Left lung (tissue), 10 donors: Measurements from ENCODE around the gene JADE2. TPM values are rescaled to one million over a fixed set of nuclear protein-coding genes. Genes with fewer than 3 reads are reported as not detected.
"Not testable (repeated sequence)": the region's sequence is repeated elsewhere in the genome, so short reads cannot be mapped to it uniquely, and the experiment has no call there.

Experiments used
- ATAC-seq: fragments of 200-7000 bp; cut with Tn5 transposase; one replicate; pipeline ENCODE4 v1.9.1; 2020; ENCODE audit warnings: moderate library complexity
- DNase-seq, 4 donors: peaks; one replicate each; pipeline ENCODE4 v3.0.0-alpha.2; 2013 to 2020
- H3K27ac ChIP-seq, 2 donors: fragments of 200-600 bp; sonication (generic) in 1 of 2; one replicate each; pipeline versions ENCODE4 v1.5.0 to v1.8.0; 2020 to 2021
- H3K27me3 ChIP-seq, 2 donors: fragments of 200-600 bp; sonication (generic) in 1 of 2; one replicate each; pipeline versions ENCODE4 v1.5.0 to v1.8.0; 2020 to 2021
- H3K36me3 ChIP-seq, 2 donors: fragments of 200-600 bp; sonication (generic) in 1 of 2; one replicate each; pipeline versions ENCODE4 v1.5.0 to v1.8.0; 2020 to 2021
- H3K4me1 ChIP-seq, 2 donors: fragments of 200-600 bp; one replicate each; pipeline ENCODE4 v1.8.0; 2021
- H3K4me3 ChIP-seq, 2 donors: fragments of 200-600 bp; sonication (generic) in 1 of 2; one replicate each; pipeline versions ENCODE4 v1.5.0 to v1.8.0; 2020 to 2021; ENCODE audit warnings: mild to moderate bottlenecking in 1 of 2
- H3K9me3 ChIP-seq, 2 donors: fragments of 200-600 bp; sonication (generic) in 1 of 2; one replicate each; pipeline versions ENCODE4 v1.5.0 to v1.8.0; 2020 to 2021
- intact Hi-C, 2 donors: fragments of 100-400 bp; cut with DNase I; formaldehyde crosslinking; loops; one replicate each; pipeline versions ENCODE4 v1.11.2 to v1.14.2; 2022
- polyA plus RNA-seq, 6 donors: library from polyadenylated mRNA; unstranded; fragments of 120-200 nt; gene quantifications; one replicate each; pipeline ENCODE4 v1.2.1, GENCODE V29; 2013; ENCODE audit not compliant: insufficient read length in 6 of 6
- total RNA-seq, 2 donors: library from RNA; stranded (reverse); fragmentation: NEBNext Ultra II Directional; extraction: Animal tissue kit (Norgen Biotek cat#: 25700); gene quantifications; one replicate each; pipeline ENCODE4 v1.2.1, GENCODE V29; 2021
- TF ChIP-seq, protein P1 (sequence below), 2 donors: fragments of 200-600 bp; sonication (generic) in 1 of 2; IDR thresholded peaks; one replicate each; pipeline versions ENCODE4 v1.5.0 to v1.8.0; 2021; ENCODE audit warnings: antibody characterized with exemption in 2 of 2
- donor health status: DM: no; HTN: yes; CAD: no.
- donor health status: DM: no; HTN: no; CAD: no.

The JADE2 gene
- total and polyA plus RNA-seq, 8 donors = 13.5 to 51.1 (median 17.3) TPM

DNA sequence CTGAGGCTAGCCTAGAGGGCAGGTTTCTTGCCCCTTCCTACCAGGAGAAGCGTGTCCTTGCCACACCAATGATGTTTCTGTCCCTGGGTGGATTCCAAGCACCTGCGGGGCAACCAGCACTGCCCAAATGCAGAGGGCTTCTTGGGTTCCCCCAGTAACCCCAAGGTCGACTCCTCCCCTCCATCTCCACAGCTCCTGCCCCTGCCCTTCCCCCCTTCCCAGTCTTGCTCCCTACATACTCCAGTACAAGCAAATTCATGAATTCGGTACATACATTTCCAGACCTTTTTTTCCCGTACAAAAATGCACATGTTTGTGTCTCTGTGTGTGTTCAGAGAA is 12.8 kb upstream of the JADE2 start:
- Histone ChIP-seq H3K9me3 (no peaks in the 10 kb centered on the region), H3K4me3 (no peak overlapping the region), H3K4me1 (peaks cover 10 to 14% of the 10 kb centered on the region in 2 donors), H3K27ac (peak overlapping the region; percentile 55 to 66), H3K36me3 (no peaks in the 10 kb centered on the region), H3K27me3 (no peaks in the 10 kb centered on the region)
- TF ChIP-seq, protein P1, sequence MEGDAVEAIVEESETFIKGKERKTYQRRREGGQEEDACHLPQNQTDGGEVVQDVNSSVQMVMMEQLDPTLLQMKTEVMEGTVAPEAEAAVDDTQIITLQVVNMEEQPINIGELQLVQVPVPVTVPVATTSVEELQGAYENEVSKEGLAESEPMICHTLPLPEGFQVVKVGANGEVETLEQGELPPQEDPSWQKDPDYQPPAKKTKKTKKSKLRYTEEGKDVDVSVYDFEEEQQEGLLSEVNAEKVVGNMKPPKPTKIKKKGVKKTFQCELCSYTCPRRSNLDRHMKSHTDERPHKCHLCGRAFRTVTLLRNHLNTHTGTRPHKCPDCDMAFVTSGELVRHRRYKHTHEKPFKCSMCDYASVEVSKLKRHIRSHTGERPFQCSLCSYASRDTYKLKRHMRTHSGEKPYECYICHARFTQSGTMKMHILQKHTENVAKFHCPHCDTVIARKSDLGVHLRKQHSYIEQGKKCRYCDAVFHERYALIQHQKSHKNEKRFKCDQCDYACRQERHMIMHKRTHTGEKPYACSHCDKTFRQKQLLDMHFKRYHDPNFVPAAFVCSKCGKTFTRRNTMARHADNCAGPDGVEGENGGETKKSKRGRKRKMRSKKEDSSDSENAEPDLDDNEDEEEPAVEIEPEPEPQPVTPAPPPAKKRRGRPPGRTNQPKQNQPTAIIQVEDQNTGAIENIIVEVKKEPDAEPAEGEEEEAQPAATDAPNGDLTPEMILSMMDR (IDR thresholded peaks at IDR 0.05) = no peak
- DNase-seq (no peak), ATAC-seq (no peak)
- intact Hi-C loops = no loop called here

DNA sequence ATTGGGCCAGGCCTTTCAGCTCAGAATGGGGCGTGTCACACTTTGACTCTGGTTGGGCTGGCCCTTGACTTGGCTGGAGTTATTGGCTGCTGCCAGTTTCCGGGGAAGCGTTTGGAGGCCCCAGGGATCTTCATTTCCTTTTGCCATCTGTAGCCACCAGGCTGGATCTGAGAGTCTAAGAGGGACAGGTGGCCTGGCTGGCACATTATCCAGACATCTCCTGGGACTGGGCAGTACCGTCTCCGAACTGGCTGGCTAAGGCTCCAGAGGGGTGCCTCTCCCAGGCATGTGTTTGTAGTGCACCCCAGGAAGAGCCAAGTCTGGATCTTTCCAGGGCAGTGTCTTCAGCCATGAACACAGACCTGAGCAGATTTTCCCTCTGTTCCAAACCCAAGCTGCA is 9.7 kb upstream of the JADE2 start:
- DNase-seq (no peak), ATAC-seq (no peak)
- Histone ChIP-seq H3K4me3 (no peak overlapping the region), H3K36me3 (no peaks in the 10 kb centered on the region), H3K4me1 (peaks cover 10 to 14% of the 10 kb centered on the region in 2 donors), H3K27ac (no peak overlapping the region), H3K27me3 (no peaks in the 10 kb centered on the region), H3K9me3 (no peaks in the 10 kb centered on the region)
- intact Hi-C loops = no loop called here
- TF ChIP-seq, protein P1 (IDR thresholded peaks at IDR 0.05) = no peak

DNA sequence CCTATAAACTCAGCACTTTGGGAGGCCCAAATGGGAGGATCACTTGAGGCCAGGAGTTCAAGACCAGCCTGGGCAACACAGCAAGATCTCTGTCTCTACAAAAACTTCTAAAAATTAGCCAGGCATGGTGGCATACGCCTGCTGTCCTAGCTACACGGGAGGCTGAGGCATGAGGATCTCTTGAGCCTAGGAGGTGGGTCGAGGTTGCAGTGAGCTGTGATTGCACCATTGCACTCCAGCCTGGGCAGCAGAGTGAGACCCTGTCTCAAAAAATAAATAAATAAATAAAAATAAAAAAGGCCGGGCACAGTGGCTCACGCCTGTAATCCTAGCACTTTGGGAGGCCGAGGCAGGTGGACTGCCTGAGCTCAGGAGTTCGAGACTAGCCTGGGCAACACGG is 8.5 kb upstream of the JADE2 start:
- DNase-seq, H3K27me3 ChIP-seq, H3K27ac ChIP-seq, H3K4me3 ChIP-seq, ATAC-seq, H3K9me3 ChIP-seq, H3K36me3 ChIP-seq, H3K4me1 ChIP-seq, intact Hi-C loops: not testable (repeated sequence)

DNA sequence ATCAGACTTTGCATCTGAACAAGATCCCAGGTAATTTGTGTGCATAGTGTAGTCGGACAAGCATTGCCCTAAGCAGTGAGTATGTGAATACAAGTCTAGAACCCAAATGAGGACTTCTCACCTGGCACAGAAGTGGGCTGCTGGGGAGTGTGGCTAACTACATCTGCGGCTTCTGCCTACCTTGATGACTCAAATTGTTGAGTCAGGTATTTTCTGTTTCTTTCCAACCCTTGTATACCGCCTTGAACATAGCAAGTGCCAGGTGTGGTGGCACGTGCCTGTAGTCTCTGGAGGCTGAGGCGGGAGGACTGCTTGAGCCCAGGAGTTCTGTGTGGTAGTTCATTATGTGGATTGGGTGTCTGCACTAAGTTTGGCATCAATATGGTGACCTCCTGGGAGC is 7.9 kb upstream of the JADE2 start:
- intact Hi-C loops = no loop called here
- no peak for ATAC-seq
- TF ChIP-seq, protein P1 (IDR thresholded peaks at IDR 0.05) = no peak
- Histone ChIP-seq H3K27ac (no peak overlapping the region), H3K36me3 (no peaks in the 10 kb centered on the region), H3K27me3 (no peaks in the 10 kb centered on the region), H3K4me3 (no peak overlapping the region), H3K4me1 (peaks cover under 1% of the 10 kb centered on the region in 2 donors), H3K9me3 (no peaks in the 10 kb centered on the region)
- no peak for DNase-seq

DNA sequence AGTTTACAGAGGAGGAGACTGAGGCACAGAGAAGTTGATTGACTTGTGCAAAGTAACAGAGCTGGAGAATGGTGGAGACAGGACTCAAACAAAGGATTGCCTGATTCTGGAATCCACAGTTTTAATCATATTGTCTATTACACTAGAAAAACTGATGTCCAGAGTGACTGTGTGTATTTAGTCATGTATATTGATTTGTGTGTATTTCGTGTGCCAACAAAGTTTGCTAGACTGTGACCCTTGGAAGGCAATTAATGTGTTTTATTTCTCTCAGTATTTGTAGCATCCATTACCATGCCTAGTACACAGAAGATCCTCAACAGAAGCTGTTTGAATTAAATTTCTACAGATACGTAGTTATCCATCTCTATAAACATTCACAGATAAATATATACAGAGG is 5.5 kb upstream of the JADE2 start:
- TF ChIP-seq, protein P1 (IDR thresholded peaks at IDR 0.05) = no peak

DNA sequence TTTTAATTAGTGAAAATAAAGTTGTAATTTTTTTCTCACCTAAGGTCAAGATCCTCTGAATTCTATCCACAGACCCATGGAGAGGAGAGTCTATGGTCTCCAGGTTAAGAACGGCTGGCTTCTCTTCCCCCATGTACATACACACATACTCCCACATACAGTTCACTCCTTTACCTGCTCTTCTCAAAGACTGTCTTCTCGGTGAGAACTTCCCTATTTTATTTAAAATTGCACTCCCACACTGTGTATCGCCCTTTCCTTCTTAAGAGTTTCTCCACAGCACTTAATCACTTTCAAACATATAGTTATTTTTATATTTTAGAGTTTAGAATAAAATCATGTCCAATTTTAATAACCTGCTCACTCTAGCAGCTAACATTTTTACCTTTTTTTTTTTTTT is 3.6 kb upstream of the JADE2 start:
- H3K4me3 ChIP-seq = no peak overlapping the region
- peaks cover 0 to 13% of the 10 kb centered on the region in 2 donors for H3K4me1 ChIP-seq
- ATAC-seq = no peak
- TF ChIP-seq, protein P1 (IDR thresholded peaks at IDR 0.05) = no peak
- H3K9me3 ChIP-seq = no peaks in the 10 kb centered on the region
- H3K27ac ChIP-seq = no peak overlapping the region
- no peaks in the 10 kb centered on the region for H3K27me3 ChIP-seq
- no peaks in the 10 kb centered on the region for H3K36me3 ChIP-seq
- no peak for DNase-seq
- intact Hi-C loops = loop anchor here in 1 of 2 donors (10.0 kb wide), 1 partner anchor 107 kb away; the partner anchor contains the start of gene CDKN2AIPNL

More for the DNA sequence above, 5.5 kb upstream of the JADE2 start:
- ATAC-seq (no peak), DNase-seq (no peak)
- no peaks in the 10 kb centered on the region for H3K27me3 ChIP-seq
- H3K4me1 ChIP-seq = peaks cover 0 to 13% of the 10 kb centered on the region in 2 donors
- H3K9me3 ChIP-seq = no peaks in the 10 kb centered on the region
- intact Hi-C loops = loop anchor here in 1 of 2 donors (10.0 kb wide), 1 partner anchor 105 kb away; the partner anchor contains the start of gene CDKN2AIPNL
- no peak overlapping the region for H3K4me3 ChIP-seq
- H3K36me3 ChIP-seq = no peaks in the 10 kb centered on the region
- no peak overlapping the region for H3K27ac ChIP-seq
